ENCODE data around the gene ASS1.

DNA sequence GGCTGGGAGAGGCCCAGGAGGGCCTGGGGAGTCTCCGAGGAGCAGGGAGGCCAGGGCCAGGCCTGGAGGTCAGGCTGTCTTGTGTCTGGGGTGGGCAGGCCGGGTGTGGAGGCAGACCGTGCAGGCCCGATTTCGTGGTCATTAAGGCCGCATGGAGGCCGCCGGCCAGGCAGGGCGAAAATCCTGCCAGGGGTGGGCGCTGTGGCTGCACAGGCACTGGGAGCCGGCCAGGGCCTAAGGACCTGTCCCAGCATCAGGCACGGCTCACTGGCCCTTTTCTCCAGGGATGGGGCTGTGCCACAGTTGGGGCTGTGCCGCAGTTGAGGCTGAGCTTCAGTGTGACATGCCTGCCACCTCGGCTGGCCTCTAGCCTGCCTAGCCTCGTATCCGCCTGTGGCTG is 35.9 kb downstream of the ASS1 start:
- TF ChIP-seq, protein P1, sequence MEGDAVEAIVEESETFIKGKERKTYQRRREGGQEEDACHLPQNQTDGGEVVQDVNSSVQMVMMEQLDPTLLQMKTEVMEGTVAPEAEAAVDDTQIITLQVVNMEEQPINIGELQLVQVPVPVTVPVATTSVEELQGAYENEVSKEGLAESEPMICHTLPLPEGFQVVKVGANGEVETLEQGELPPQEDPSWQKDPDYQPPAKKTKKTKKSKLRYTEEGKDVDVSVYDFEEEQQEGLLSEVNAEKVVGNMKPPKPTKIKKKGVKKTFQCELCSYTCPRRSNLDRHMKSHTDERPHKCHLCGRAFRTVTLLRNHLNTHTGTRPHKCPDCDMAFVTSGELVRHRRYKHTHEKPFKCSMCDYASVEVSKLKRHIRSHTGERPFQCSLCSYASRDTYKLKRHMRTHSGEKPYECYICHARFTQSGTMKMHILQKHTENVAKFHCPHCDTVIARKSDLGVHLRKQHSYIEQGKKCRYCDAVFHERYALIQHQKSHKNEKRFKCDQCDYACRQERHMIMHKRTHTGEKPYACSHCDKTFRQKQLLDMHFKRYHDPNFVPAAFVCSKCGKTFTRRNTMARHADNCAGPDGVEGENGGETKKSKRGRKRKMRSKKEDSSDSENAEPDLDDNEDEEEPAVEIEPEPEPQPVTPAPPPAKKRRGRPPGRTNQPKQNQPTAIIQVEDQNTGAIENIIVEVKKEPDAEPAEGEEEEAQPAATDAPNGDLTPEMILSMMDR (IDR thresholded peaks at IDR 0.05): no peak
- TF ChIP-seq POLR2A (IDR thresholded peaks at IDR 0.05): no peak
